Ishikawa (cell line): ENCODE results near the gene CNOT1.

ENCODE experiments used
- EGR1 ChIP-seq: IDR thresholded peaks from 2 replicates; pipeline ENCODE4 v1.6.1; 2012
- TAF1 ChIP-seq: IDR thresholded peaks from 2 replicates; pipeline ENCODE4 v1.6.1; 2012; ENCODE audit warnings: low read depth, mild to moderate bottlenecking
- TEAD4 ChIP-seq: IDR thresholded peaks from 2 replicates; pipeline ENCODE4 v1.6.1; 2012

DNA sequence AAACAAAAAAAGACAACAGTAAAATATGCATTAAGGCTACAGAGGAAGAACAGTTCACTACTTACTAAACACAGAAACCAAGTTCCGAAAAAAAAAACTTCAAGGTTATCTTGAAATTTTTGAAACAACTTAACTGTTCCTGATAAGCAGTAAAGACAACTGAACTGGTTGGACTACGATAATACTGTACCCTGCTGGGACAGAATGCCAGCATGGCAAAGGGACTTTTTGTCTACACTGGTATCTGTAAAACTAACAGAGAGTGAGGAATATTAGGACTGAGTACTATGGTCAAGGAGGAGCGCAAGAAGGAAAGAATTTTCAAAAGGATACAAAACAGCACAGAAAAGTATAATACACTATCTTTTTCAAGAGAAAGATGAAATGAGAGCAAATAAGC is 94.5 kb downstream of the CNOT1 start:
- TF ChIP-seq TEAD4 (no peak), TAF1 (no peak), EGR1 (no peak)
